Epidermal melanocyte (primary cell): ENCODE data around the gene IVD.
A peak's percentile ranks its signal among the peaks of the same experiment; 100 is the strongest.

Experiments used
- DNase-seq: peaks from one replicate; pipeline ENCODE4 v3.0.0; 2011; ENCODE audit warnings: low spot score; ENCODE audit not compliant: insufficient read length

The IVD gene

DNA sequence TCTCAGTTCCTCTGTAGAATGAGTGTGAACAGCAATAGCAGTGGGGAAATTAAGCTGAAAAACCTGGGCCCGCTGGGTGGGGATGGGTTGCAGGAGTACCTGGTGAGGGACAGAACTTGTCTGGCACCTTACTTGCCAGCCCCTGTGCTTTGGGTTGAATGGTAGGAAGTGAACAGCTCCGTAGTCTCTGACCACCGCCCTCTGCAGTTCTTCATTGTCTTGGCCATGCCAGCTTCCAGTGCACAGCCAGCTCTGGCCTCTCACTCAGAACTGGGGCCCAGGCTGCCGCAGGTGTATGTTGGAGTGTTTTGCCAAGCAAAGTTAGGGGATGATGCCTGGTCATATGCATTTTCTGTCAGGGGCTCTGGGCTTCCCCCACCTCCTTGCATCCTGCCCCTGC lies 51.1 kb downstream of the IVD start:
- no peak for DNase-seq

DNA sequence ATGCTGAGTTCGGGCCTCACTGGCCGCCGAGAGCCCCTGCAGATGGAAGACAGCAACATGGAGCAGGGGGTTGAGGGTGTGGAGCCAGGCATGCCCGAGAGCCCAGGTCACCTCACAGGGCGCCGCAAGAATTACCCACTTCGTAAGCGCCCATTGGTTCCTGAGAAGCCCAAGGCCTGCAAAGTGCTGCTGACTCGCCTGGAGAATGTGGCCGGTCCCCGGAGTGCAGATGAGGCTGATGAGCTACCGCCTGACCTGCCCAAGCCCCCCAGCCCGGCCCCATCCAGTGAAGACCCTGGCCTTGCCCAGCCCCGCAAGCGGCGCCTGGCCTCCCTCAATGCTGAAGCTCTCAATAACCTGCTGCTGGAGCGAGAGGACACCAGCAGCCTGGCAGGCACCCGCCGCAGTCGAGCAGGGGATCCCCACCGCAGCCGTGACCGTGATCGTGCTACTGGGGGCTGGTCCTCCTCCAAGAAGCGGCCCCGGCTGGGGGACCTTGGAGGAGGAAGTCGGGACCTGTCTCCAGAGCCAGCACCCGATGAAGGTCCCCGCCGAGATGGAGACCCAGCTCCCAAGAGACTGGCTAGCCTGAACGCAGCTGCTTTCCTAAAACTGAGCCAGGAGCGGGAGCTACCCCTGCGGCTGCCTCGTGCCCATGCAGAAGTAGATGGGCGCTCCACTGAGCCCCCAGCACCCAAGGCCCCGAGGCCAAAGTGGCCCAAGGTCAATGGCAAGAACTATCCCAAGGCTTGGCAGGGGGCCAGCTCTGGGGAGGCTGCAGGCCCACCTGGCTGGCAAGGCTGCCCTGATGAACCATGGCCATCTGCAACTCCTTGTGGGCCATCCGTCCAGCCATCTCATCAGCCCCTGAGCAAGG lies 53.1 kb downstream of the IVD start:
- no peak for DNase-seq

GRCh38 chr15:40459391-40460015 lies 53.9 kb downstream of the IVD start:
- no peak for DNase-seq

DNA sequence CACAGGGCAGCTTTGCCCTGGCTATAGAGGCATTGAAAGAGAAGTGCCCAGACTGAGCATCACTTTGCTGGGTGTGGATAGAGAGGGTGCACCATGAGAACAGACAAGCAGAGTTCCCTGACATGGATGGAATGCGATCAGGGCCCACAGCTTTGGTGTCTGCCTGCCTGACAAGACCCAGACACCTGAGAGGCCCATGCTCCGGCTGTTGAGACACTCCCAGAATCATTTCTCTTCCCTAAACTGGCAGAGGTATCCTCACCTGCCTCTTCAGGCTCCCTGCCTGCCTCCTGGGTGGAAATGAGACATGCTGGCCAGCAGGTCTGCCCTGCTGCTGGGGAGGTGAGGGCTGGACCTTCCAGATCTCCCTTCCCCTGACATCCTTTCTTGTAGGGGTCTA lies 54.8 kb downstream of the IVD start:
- no peak for DNase-seq

- DNase-seq, result no peak
These were observed 56.4 kb downstream of the IVD start for GRCh38 chr15:40461958-40462357.

DNA sequence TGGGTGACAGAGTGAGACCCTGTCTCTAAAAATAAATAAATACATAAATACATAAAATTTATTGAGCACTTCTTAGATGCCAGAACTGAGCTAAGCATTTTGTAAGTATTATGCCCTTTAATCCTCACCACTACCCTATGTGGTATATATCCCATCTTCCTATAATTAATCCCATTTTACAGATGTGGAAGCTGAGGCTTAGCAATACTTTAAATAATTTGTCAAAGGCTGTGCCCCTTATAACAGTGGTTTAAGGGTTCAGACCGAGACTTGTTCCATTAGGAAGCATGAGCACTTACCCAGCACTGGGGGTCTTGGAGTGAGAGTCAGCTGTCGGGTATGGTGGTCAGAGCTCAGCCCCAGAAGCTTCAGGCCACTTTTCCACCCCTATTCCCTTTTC lies 57.7 kb downstream of the IVD start:
- no peak for DNase-seq

DNA sequence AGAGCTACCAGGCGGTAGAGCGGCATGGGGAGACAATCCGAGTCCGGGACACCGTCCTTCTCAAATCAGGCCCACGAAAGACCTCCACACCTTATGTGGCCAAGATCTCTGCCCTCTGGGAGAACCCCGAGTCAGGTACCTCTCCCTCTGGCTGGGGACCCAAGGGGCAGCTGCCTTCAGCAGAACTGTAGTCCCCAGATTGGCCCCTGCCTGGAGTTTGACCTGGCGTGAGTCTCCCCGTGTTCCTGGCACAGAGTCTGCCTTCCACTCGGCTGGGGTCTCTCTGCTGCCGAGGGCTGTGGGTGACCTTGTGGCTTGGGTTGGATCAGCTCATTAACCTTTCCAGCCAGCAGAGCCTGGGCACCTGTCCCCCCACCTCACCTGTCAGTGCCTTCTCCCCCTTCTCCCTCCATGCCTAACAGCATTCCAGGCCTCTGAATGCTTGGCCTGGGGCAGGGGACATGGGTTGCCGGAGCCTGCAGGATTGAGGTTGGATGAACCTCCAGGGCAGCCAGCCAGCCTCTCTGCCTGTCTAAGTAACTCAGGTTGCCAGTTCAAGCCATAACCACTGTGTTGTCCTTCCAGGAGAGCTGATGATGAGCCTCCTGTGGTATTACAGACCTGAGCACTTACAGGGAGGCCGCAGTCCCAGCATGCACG lies 58.4 kb downstream of the IVD start:
- no peak for DNase-seq

GRCh38 chr15:40464595-40465185 lies 59.1 kb downstream of the IVD start:
- no peak for DNase-seq

- no peak for DNase-seq
These were observed 60.3 kb downstream of the IVD start for GRCh38 chr15:40465939-40466338.

GRCh38 chr15:40466426-40467260 lies 61.0 kb downstream of the IVD start:
- no peak for DNase-seq

- no peak for DNase-seq
These were observed 61.6 kb downstream of the IVD start for GRCh38 chr15:40467261-40467615.

GRCh38 chr15:40468898-40469331 lies 63.3 kb downstream of the IVD start:
- DNase-seq, result no peak

DNA sequence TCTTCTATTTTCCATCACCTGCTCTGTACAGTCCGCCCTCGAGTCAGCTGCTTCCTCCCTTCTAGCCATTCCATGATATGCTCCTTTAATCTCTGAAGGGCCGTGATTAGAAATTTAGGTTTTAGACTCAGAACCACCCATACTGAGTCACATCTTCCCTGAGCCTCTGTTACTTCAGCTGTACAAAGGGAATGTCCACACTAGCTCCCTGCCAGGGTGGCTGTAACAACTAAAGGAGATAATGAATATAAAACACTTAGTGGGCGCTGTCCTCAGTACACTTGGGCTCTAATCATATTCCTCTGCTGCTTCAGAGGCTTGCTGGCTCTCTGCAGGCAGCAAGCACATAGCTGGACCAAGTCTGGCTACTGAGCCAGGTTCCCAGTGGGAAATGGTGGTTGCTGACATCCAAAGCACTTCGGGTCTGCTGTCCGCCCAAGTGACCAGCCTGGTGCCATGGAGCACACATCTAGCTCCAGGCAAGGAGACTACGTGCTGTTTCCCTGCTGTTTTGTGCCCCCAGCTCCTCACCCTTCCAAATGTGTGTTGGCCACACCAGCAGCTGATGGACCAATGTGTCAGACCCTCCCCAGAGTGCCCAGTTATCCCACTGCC lies 64.3 kb downstream of the IVD start:
- DNase-seq, result no peak

- peak; percentile 72 for DNase-seq
These were observed 65.0 kb downstream of the IVD start, which contains the start of gene CHST14 for GRCh38 chr15:40470423-40471104. TSS of gene CHST14 (plus strand) at chr15:40470984. CDS start at chr15:40471214, 230 bp downstream.
